ENCODE measurements around the gene U2AF1L4. TPM values are rescaled to one million over a fixed set of nuclear protein-coding genes. Genes with fewer than 3 reads are reported as not detected.

Gene U2AF1L4
- total RNA-seq, 2 experiments from 2014 or later = 31.9 to 33.1 TPM

- no peaks in the 10 kb centered on the region for H3K27me3 Mint-ChIP-seq
- H3K27ac Mint-ChIP-seq = peak within 1 kb of the TSS; percentile 95
- no peaks in the 10 kb centered on the region for H3K36me3 Mint-ChIP-seq
- H3K4me1 Mint-ChIP-seq = peaks cover 25% of the 10 kb centered on the region
- peak; percentile 94 for DNase-seq
- POLR2A ChIA-PET = interaction anchor here (0.6 to 1.7 kb wide), 15 partner anchors 8 to 305 kb away, joined by 3 to 21 read pairs (median 5); partner anchors contain the start of genes COX6B1, HSPB6, NFKBID and PROSER3
- ATAC-seq (ENCODE audit: low read depth) = peak; percentile 76
- H3K9me3 Mint-ChIP-seq = no peaks in the 10 kb centered on the region
- peak within 1 kb of the TSS; percentile 98 for H3K4me3 Mint-ChIP-seq
Measured at GRCh38 chr19:35748106-35749020, 3.1 kb upstream of the U2AF1L4 start, which contains the start of gene LIN37. Gene LIN37, plus strand, starts transcription at chr19:35748576. Its CDS starts 149 bp downstream, at chr19:35748725.

DNA sequence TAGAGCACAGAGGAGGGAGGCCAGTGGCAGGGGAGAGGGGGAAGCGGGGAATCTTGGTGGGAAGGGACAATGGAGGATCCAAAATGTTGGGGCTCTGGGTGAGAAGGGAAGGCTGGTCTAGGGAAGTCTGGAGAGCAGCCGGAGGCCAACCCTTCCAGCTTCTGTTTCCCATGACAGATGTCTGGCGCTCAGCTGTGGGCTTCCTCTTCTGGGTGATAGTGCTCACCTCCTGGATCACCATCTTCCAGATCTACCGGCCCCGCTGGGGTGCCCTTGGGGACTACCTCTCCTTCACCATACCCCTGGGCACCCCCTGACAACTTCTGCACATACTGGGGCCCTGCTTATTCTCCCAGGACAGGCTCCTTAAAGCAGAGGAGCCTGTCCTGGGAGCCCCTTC lies 1.3 kb upstream of the U2AF1L4 start:
- DNase-seq (no peak), ATAC-seq (ENCODE audit: low read depth) (no peak)
- Mint-ChIP-seq H3K4me1 (peaks cover 37% of the 10 kb centered on the region), H3K4me3 (peak overlapping the region; percentile 98), H3K9me3 (no peaks in the 10 kb centered on the region), H3K27me3 (no peaks in the 10 kb centered on the region), H3K27ac (peak overlapping the region; percentile 94), H3K36me3 (peaks cover 5% of the 10 kb centered on the region)
- POLR2A ChIA-PET = interaction anchor here (1.8 to 3.2 kb wide), 3 partner anchors 10 to 103 kb away, joined by 5 to 20 read pairs (median 17); partner anchors contain the start of genes HSPB6 and PROSER3

DNA sequence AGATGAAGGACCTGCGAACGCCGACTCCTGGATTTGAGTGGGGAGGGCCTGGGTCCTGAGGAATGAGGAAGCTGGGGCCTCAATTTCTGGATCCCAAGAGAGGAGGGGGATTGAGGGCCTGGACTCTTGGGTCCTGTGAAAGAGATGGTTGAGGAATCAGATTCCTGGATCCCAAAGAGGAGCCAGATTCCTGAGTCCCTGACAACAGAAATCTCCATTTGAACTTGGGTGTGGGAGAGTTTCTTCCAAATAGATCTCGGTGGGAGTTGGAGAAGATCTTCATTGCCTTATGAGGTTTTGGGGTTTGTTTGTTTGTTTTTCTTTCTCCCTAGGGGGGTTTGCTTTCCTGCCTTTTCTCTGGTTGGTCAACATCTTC lies 857 bp upstream of the U2AF1L4 start:
- no peak for ATAC-seq (ENCODE audit: low read depth)
- POLR2A ChIA-PET = interaction anchor here (0.8 to 3.2 kb wide), 9 partner anchors 9 to 265 kb away, joined by 3 to 20 read pairs (median 5); partner anchors contain the start of genes HSPB6 and PROSER3
- DNase-seq = no peak
- Mint-ChIP-seq H3K27me3 (no peaks in the 10 kb centered on the region), H3K27ac (peak overlapping the region; percentile 94), H3K36me3 (peaks cover 5% of the 10 kb centered on the region), H3K4me1 (peaks cover 37% of the 10 kb centered on the region), H3K9me3 (no peaks in the 10 kb centered on the region), H3K4me3 (peak overlapping the region; percentile 98)

- Mint-ChIP-seq H3K4me3 (peak overlapping the region; percentile 98), H3K27ac (peak overlapping the region; percentile 94), H3K36me3 (peaks cover 5% of the 10 kb centered on the region), H3K9me3 (no peaks in the 10 kb centered on the region), H3K4me1 (peaks cover 32% of the 10 kb centered on the region), H3K27me3 (no peaks in the 10 kb centered on the region)
- DNase-seq (peak; percentile 88), ATAC-seq (ENCODE audit: low read depth) (peak; percentile 41)
- POLR2A ChIA-PET = interaction anchor here (0.8 to 3.2 kb wide), 14 partner anchors 8 to 101 kb away, joined by 3 to 20 read pairs (median 4); partner anchors contain the start of genes COX6B1, HSPB6 and PROSER3
Measured at GRCh38 chr19:35744430-35745327, 539 bp downstream of the U2AF1L4 start.

- POLR2A ChIA-PET = interaction anchor here (0.6 to 3.2 kb wide), 9 partner anchors 13 to 101 kb away, joined by 3 to 20 read pairs (median 7); partner anchors contain the start of genes COX6B1, HSPB6 and PROSER3
- ATAC-seq (ENCODE audit: low read depth) = no peak
- no peaks in the 10 kb centered on the region for H3K27me3 Mint-ChIP-seq
Measured at GRCh38 chr19:35743640-35744429, 1.4 kb downstream of the U2AF1L4 start.

DNA sequence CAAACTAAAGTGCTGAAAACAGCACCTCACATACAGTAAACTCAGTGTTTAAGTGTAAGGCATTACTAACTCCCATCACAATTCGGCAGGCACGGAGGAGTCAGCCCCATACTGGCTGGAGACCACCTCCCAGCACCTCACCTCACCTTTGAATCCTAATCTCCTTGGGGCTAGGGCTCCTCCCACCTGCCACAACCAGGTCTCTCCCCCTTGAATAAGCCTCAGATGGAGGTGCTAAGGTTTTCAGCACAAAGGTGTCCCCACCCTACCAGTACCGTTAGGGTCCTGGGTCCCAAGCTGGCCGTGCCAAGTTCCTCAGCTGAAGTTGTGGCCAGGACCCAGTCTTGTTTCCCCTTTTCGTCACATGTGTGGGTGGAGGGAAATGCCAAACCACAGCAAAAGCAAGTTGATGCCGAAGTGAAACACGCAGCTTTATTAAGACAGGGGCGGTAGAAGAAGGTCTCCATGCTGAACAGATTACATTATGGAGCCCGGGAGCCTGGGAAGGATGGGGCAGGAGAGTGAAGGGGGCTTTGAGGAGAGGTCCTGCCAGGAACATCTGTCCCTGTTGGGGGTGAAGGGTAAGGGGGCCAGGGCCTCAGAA lies 3.0 kb downstream of the U2AF1L4 start, which contains the start of gene IGFLR1:
TSS of gene IGFLR1 (minus strand) at position 332 of the 604 bp plus-strand sequence. CDS start 1,272 bp downstream, outside the sequence.
- peaks cover 30% of the 10 kb centered on the region for H3K4me1 Mint-ChIP-seq
- no peaks in the 10 kb centered on the region for H3K27me3 Mint-ChIP-seq
- H3K9me3 Mint-ChIP-seq = no peaks in the 10 kb centered on the region
- POLR2A ChIA-PET = interaction anchor here (1.0 to 4.5 kb wide), 5 partner anchors 14 to 98 kb away, joined by 4 to 32 read pairs (median 5); partner anchors contain the start of genes HSPB6 and KMT2B
- DNase-seq (peak; percentile 65), ATAC-seq (ENCODE audit: low read depth) (no peak)
- H3K36me3 Mint-ChIP-seq = peaks cover 11% of the 10 kb centered on the region
- H3K4me3 Mint-ChIP-seq = peak within 1 kb of the TSS; percentile 90
- H3K27ac Mint-ChIP-seq = peak within 1 kb of the TSS; percentile 94

More at GRCh38 chr19:35743640-35744429, 1.4 kb downstream of the U2AF1L4 start:
- H3K4me1 Mint-ChIP-seq = peaks cover 30% of the 10 kb centered on the region
- H3K4me3 Mint-ChIP-seq = peak overlapping the region; percentile 98
- peak overlapping the region; percentile 94 for H3K27ac Mint-ChIP-seq
- no peak for DNase-seq
- H3K9me3 Mint-ChIP-seq = no peaks in the 10 kb centered on the region
- H3K36me3 Mint-ChIP-seq = peaks cover 7% of the 10 kb centered on the region

DNA sequence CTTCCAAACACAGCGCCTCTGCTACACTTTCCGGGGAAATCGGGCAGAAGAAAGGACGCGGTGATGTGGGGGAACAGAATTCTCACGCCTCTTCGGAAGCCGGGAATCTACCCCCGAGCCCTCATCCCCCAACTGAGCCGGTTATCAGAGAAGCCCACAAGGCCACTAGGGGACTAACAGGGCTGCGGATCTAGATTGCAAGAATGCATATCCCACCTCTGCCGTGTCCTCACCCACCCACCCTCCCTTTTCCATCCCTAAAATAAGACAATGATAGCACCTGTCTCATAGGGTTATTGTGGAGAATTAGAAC lies 4.1 kb downstream of the U2AF1L4 start:
- H3K36me3 Mint-ChIP-seq = peaks cover 13% of the 10 kb centered on the region
- H3K4me1 Mint-ChIP-seq = peaks cover 31% of the 10 kb centered on the region
- ATAC-seq (ENCODE audit: low read depth) = no peak

DNA sequence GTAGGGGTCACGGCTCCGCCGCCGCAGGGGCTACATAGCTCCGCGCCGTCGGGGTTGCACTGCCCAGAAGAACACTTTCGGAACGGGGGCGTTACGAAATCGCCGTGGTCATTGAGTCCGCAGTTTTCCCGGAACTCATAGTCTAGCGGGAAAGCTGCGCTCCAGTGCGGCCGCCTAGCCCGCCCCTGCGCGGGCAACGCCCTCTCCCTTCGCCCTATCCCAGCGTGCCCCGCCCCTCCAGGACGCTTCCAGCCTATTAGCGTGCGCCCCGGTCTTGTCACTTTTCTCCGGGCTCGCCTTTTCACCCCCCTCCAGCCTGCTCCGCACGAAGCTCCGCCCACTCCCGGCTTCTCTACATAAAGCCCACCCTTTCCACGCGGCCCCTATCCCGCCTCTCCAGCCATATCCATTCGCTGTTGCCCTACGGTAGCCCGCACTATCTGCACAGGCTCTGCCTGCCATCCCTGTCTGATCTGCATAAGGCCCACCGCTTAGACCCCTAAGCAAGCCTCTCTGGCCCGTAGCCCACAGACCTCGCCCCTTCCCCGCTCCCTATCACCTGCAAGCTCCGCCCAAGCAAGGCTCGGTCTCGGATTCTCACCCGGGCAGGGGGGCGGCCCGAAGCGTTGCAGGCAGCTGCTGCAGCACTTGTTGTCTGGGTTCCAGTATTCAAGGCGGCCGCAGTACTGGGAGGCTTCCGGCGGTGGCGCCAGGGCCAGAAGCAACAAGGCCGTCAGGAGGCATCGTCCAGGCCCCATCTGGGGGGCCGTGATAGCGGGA lies 4.6 kb downstream of the U2AF1L4 start:
- peaks cover 13% of the 10 kb centered on the region for H3K36me3 Mint-ChIP-seq
- H3K27ac Mint-ChIP-seq = peak overlapping the region; percentile 89
- H3K9me3 Mint-ChIP-seq = no peaks in the 10 kb centered on the region
- H3K4me1 Mint-ChIP-seq = peaks cover 31% of the 10 kb centered on the region
- POLR2A ChIA-PET = interaction anchor here (0.7 to 4.5 kb wide), 19 partner anchors 8 to 213 kb away, joined by 3 to 32 read pairs (median 3); partner anchors contain the start of genes COX6B1, HAUS5, KMT2B and LIN37
- peak overlapping the region; percentile 96 for H3K4me3 Mint-ChIP-seq
- ATAC-seq (ENCODE audit: low read depth) (peak; percentile 68), DNase-seq (peak; percentile 95)
- no peaks in the 10 kb centered on the region for H3K27me3 Mint-ChIP-seq

More for the DNA sequence above, 4.1 kb downstream of the U2AF1L4 start:
- no peak for DNase-seq
- Mint-ChIP-seq H3K27me3 (no peaks in the 10 kb centered on the region), H3K9me3 (no peaks in the 10 kb centered on the region), H3K27ac (peak overlapping the region; percentile 89), H3K4me3 (peak overlapping the region; percentile 96)
- POLR2A ChIA-PET = interaction anchor here (0.7 to 4.5 kb wide), 13 partner anchors 10 to 189 kb away, joined by 3 to 32 read pairs (median 5); partner anchors contain the start of genes HAUS5, HSPB6 and KMT2B

- ATAC-seq (ENCODE audit: low read depth) (peak; percentile 18), DNase-seq (no peak)
- Mint-ChIP-seq H3K9me3 (no peaks in the 10 kb centered on the region), H3K36me3 (peaks cover 13% of the 10 kb centered on the region), H3K27ac (no peak overlapping the region), H3K4me1 (peaks cover 33% of the 10 kb centered on the region), H3K4me3 (peak overlapping the region; percentile 96), H3K27me3 (no peaks in the 10 kb centered on the region)
- POLR2A ChIA-PET = interaction anchor here (0.8 to 4.5 kb wide), 17 partner anchors 8 to 213 kb away, joined by 3 to 32 read pairs (median 3); partner anchors contain the start of genes COX6B1, KMT2B and LIN37
Measured at GRCh38 chr19:35740108-35740422, 5.2 kb downstream of the U2AF1L4 start.

DNA sequence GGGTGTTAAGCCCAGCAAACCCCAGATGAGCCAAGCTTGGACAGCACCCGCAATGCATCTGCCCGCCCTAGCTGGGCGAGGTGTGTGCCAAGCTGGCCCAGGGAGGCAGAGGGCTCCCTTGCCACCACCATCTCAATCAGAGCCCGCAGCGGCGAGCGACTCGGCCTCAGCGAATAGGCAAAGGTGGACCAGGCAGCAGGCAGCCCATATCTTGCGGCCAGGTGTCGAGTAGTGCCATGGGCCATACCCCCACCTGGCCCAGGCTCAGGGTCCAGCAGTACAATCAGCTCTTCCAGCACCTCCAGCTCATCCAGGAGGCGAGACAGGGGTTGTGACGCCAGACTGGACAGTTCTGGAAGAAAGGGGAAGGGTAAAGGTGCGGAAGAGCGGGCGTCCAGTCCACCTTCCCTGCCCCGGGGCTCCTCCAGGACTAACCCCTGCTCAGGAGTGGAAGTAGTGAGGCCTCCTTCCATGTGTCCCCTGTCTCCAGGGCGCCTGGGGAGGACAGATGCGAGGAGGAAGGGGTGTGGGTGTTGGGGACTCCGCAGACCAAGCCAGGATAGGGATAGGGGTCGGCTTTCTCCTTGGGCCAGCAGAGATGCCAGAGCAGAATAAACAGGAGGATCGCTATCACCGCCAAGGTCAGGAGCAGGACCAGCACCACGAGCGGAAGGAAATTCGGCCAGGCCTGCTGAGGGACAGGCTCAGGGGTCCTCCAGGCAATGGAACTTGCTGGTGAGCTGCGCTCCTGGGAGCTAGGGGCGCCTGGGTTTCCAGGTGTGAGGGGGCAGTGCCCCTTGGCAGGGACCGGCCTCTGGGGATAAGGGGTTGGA lies 5.7 kb downstream of the U2AF1L4 start:
- peak overlapping the region; percentile 96 for H3K4me3 Mint-ChIP-seq
- POLR2A ChIA-PET = interaction anchor here (1.1 to 4.5 kb wide), 6 partner anchors 9 to 214 kb away, joined by 3 to 32 read pairs (median 7); partner anchors contain the start of genes KMT2B and LIN37
- DNase-seq = no peak

More for the DNA sequence above, 5.7 kb downstream of the U2AF1L4 start:
- H3K27ac Mint-ChIP-seq = peak overlapping the region; percentile 24
- H3K36me3 Mint-ChIP-seq = peaks cover 13% of the 10 kb centered on the region
- no peaks in the 10 kb centered on the region for H3K27me3 Mint-ChIP-seq
- H3K9me3 Mint-ChIP-seq = no peaks in the 10 kb centered on the region
- H3K4me1 Mint-ChIP-seq = peaks cover 33% of the 10 kb centered on the region
- no peak for ATAC-seq (ENCODE audit: low read depth)
